HG02884 (cell line): ENCODE data around the gene ABL2.
A peak's percentile ranks its signal among the peaks of the same experiment; 100 is the strongest.
"Not testable (repeated sequence)": the region's sequence is repeated elsewhere in the genome, so short reads cannot be mapped to it uniquely, and the experiment has no call there.

Source experiments
- ATAC-seq: cut with Tn5 transposase; IDR thresholded peaks from one replicate; pipeline ENCODE4 v1.9.1; 2021; ENCODE audit warnings: mild to moderate bottlenecking, moderate library complexity; ENCODE audit not compliant: unreplicated experiment

The ABL2 gene

DNA sequence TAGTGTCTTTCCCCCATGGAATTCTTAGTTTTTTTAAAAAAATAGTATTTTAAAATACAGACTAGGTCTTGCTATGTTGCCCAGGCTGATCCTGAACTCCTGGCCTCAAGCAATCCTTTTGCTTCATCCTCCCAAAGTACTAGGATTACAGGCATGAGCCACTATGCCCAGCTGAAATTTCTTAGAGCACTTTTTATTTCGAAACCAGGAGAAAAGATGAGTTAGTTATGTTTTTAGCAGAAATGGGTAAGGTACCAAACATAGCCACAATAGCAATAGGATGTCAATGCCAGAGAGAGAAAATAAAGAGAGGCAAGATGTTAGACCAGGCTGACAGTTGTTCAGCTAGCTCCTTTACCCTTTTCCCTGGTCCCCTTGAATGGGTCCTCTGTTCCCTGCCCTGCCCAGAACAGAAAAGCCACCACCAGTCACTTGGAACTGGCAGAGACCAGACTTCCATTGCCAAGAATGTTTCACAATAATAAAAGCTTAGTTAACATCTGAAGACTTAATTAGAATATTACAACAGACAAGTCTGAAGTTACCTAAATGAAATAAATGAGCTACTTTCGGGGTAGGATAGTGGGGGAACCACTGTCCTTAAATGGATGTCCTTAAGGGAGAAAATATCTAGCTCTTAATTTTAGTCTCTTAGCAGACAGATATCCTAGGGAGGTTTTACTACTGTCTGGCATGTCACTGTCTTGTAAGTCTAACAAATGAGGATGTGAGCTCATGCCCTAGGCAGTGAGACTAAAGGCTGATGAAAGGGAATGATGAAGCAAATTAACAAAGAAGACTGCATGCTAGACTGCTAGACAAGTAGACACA, 54.3 kb downstream of the ABL2 start:
- ATAC-seq, result no peak

DNA sequence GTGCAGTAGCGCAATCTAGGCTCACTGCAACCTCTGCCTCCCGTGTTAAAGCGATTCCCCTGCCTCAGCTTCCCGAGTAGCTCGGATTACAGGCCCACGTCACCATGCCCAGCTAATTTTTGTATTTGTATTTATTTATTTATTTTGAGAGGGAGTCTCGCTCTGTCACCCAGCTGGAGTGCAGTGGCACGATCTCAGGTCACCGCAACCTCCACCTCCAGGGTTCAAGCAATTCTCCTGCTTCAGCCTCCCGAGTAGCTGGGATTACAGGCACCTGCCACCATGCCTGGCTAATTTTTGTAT, 59.1 kb downstream of the ABL2 start:
- ATAC-seq, result not testable (repeated sequence)

DNA sequence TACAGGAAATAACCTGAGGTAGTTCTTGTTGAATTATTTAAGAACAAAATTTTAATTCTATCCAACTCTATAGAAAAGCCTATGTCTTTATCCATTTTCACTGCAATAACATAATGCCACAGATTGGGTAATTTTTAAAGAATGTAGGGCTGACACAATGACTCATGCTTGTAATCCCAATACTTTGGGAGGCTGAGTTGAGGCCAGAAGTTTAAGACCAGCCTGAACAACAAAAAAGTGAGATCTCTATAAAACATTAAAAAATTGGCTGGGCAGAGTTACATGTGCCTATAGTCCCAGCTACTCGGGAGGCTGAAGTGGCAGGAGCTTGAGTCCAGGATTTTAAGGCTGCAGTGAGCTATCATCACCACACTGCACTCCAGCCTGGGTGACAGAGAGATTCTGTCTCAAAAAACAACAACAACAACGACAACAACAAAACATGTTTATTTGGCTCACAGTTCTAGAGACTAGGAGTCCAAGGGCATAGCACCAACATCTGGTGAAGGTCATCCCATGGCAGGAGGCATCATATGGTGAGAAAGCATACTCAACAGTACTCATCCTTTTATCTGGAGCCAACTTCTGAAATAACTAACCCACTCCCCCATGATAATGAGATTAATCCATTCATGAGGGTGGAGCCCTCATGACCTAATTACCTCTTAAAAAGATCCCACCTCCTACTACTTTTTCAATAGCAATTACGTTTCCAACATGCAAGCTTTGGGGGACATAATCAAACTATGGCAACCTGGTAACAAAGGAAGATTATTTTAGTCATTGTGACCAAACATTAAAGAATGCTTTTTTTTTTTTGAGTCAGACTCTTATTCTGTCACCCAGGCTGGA, 59.6 kb downstream of the ABL2 start:
- no peak for ATAC-seq

DNA sequence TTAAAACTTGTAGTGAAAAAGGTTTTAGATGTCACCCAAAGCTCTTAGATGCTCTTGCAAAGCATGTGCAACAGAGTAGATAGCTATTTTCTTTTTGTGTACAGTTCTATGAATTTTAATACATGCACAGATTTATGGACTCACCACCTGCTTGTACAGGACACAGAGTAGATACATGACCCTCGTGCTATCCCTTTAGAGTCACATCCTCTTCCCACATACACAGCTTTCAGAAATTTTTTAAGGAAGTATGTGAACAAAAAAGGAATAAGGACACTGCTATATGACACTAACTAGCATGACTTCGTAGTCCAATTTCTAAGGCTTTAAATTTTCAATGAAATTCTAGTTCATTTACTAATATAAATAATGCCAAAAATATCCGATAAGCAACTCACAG, 60.9 kb downstream of the ABL2 start:
- ATAC-seq, result no peak

DNA sequence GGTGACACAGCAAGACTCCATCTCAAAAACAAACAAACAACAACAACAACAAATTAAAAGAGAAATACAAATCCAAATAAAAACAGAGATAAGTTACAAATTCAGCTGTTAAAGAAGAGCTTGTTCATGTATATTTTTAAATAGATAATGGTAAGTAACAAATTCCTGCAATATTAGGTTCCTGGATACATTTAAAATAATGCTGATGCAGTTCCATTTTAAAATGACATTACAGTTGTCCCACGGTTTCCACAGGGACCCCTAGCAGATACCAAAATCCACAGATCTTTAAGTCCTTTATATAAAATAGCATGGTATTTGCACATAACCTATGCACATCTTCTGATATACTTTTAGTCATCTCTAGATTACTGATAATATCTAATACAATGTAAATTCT, 61.5 kb downstream of the ABL2 start:
- ATAC-seq, result no peak

DNA sequence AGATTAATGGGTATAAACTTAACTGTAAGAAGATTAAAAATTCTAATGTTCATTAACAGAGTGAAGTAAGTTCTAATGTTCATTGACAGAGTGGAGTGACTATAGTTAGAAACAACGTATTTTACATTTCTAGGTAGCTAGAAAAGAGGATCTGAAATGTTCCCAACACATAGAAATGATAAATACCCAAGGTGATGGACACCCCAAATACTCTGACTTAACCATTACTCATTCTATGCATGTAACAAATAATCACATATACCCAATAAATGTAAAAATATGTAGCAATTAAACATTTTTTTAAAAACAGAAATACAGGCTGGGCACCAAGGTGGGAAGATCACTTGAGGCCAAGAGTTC, 62.1 kb downstream of the ABL2 start:
- ATAC-seq, result no peak

DNA sequence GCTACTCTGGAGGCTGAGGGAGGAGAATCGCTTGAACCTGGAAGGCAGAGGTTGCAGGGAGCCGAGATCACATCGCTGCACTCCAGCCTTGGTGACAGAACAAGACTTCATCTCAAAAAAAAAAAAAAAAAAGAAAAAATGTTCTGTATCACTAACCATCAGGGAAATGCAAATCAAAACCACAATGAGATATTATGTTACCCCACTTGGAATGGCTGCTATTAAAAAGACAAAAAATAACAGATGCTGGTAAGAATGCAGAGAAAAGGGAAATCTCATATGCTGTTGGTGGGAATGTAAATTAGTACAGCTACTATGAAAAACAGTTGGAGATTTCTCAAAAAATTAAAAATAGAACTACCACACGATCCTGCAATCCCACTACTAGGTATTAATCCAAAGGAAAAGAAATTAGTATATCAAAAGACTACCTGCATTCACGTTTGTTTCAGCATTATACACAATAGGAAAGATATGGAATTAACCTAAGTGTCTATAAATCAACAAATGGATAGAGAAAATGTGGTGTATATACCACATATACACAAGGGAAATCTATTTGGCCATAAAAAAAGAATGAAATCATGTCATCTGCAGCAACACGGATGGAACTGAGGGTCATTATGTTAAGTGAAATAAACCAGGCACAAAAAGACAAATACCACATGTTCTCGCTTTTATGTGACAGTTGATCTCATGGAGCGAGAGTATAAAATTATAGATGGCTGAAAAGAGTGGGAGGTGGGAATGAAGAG, 62.6 kb downstream of the ABL2 start:
- no peak for ATAC-seq

DNA sequence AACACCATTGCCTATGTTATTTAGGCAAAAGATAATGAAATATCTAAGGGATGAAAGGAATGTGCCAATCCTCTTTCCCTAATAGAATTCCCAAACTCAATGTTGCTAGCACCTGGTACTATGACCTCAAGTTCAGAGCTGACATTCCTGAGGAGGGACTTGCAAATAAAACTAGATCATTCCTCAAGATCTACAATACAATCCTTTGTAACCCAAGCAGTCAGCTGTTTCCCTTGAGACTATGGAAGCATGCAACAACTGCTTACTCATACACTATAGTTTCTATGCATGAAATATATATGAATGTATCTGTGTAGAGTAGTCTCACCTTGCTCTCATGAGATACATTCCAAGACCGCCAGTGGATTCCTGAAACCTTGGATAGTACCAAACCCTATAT, 65.0 kb downstream of the ABL2 start:
- ATAC-seq, result no peak

DNA sequence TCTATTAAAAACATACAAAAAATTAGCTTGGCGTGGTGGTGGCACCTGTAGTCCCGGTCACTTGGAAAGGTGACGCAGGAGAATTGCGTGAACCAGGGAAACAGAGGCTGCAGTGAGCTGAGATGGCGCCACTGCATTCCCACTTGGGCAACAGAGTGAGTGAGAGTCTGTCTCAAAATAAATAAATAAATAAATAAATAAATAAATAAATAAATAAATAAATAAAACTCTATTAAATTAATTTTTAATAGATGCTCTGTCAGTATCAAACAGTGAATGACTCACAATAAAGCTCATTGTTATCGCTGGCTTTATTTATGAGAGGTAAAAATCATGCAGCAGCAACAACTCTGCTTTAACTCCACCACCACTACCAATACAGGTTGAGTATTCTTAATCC, 72.8 kb downstream of the ABL2 start:
- ATAC-seq, result no peak

DNA sequence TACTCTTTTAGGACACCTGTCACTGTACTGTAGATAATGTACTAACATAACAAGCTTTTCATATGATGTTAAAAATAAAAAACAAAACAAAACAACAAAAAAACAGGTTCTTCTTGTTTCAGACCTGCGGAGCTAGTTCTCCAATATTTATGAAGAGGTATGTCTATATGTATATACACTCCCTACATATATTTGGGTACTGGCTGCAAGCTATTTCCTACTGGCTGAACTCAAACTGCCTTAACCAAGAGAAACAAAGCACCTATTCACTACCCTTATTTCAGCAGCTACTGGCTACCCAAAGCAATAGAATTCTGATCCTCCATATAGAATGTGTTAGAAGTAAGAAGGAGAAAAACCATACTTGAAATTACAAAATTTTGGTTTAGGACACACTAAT, 73.5 kb downstream of the ABL2 start:
- no peak for ATAC-seq

DNA sequence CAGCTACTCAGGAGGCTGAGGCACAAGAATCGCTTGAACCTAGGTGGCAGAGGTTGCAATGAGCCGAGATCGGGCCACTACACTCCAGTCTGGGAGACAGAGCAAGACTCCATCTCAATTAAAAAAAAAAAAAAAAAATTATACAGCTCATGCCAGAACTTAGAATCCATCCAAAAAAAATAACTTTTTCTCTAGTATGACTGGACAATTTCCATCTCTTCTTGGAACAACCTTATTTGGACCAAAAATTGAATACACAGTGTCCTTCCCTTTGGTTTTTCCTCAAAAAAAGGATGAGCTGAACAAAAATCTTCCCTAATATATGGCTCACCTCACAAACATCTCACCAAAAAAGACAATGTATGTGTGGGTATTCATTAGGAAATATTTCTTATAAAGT, 73.9 kb downstream of the ABL2 start:
- no peak for ATAC-seq

DNA sequence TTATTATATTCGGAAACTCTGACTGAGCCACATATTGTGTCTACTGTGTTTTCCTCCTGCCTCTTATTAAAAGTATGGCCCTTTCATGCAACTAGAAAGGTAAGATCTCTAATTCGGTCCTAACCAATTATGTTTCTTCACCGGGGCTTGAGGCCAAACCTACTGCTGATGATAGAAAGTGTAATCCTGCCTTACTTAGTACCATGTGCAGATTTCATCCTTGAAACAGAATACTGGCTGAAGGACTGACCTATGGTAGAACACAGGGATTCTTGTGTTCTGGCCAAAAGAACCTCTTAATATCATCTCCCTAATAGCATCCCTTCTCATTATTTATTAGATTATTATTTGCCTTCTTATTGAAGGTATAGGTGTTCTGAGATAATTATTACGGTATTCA, 75.0 kb downstream of the ABL2 start:
- no peak for ATAC-seq

DNA sequence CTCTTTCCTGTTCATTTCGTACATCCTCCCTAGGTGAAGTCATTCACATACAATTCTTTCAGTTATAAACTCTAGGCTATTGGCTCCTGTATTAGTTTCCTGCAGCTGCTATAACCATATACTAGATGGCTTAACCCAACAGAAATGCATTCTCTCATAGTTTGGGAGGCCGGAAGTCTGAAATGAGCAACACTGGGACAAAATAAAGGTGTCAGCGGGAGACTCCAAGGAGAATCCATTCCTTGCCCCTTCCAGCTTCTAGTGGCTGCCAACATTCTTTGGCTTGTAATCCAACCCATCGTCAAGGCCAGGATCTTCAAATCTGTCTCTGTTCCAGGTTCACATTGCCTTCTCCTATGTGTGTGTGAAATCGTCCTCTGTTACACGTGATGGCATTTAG, 76.3 kb downstream of the ABL2 start:
- no peak for ATAC-seq

DNA sequence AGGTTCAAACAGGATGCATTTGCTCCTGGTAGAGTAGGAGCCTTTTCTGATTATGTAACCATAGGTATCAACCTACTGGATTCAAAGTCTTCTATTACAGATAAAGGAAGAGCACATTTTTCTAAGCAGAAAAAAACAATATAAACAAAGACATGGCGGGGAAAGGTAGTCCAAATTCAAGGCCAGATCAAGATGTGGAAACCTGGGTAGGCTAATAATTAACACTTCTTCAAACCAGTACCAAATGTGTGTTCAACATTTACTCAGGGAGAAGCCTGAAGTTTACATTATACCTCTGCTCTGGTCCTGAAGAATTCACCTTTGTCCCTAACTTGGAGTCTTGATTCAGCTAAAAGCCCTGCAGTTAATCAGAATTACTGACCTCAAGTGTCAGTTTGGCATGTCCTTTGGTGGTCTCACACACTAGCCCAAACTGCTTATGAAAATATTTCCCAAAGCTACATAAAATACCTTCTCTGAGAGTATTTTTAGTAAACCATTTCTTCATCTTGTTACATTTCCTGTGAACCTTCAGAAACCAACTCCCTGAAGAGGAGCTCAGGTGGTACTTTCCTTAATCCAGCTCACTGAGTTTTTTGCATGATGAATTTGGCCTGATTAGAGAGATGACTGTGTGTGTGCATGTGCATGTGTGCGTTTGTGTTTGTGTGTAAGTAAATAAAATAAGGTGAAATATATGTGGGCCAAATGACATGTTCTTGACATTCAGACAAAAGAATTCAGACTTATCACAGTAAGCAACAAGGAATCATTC, 77.4 kb downstream of the ABL2 start:
- ATAC-seq, result no peak

DNA sequence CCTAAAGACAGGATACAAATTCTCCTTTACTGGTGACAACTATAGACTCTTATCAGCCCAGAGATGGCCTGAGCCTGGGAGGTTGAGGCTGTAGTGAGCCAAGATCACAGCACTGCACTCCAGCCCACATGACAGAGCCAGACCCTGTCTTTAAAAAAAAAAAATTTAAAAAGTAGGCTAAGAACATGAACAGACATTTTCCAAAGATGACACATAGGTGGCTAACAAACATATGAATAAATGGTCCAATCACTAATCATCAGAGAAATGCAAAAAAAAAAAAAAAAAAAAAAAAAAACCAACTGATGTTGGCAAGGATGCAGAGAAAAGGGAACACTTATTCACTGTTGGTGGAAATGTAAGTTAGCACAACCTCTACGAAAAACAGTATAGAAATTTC, 82.6 kb downstream of the ABL2 start:
- ATAC-seq, result no peak

DNA sequence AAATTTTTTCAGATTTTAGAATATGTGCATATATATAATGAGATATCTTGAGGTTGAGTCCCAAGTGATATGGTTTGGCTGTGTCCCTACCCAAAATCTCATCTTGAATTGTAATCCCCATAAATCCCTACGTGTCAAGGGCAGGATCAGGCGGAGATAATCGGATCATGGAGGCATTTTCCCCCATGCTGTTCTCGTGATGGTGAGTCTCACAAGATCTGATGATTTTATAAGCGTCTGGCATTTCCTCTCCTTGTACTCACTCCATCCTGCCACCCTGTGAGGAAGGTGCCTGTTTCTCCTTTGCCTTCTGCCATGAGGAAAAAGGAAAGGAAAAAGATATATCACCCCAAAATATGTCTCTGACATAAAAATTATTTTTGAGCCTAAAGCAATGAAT, 83.0 kb downstream of the ABL2 start:
- no peak for ATAC-seq

DNA sequence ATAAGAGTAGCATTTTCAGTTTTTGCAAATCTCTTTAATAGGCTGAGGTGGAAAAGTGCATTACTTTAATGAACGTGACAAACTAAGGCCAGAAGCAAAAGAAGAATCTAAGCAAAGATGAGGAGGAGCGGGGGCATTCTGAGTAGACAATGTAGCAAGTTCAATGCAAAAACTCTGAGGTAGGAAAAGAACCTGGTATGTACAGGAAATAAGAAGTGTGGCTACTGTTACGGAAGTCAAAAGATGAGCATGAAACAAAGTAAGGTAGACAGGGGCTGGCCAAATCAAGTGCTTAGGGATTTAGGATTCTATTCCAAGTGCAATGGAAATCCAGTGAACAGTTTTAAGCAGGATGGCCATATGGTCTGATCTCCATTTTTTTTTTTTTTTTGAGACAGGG, 84.0 kb downstream of the ABL2 start:
- ATAC-seq, result no peak

DNA sequence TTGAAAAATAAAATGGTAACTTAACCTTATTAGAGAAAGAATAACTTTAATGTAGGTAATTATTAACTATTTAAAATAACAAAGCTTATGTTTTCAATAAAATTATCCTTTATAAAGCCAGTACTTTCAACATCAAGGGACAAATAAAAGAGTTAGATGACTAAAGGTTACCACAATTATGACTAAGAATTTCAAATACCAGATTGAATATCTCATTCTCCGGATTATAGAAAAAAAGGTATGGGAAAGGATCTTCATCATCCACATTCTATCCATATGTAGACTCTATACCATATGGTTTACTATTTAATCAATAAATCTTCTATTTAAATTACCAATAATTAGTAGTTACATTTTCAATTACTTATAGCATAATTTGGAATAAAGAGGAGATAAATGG, 84.9 kb downstream of the ABL2 start:
- no peak for ATAC-seq

DNA sequence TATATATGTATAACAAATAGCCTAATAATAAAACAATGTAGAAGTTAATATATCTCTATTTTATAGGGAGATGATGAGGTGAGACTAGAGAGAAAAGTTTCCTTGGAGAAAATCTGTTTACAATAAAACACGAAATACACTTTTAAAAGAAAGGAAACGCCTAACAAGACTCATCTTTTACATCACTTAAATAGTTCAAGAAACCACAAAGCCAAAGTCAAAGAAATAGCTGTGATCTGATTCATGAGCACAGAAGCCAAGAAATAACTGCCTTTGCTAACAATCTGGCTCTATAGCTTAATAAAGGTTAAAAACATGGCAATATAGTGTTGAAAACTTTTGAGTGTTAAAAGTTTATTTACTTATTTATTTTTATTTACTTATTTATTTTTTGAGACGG, 86.2 kb downstream of the ABL2 start:
- ATAC-seq, result no peak

DNA sequence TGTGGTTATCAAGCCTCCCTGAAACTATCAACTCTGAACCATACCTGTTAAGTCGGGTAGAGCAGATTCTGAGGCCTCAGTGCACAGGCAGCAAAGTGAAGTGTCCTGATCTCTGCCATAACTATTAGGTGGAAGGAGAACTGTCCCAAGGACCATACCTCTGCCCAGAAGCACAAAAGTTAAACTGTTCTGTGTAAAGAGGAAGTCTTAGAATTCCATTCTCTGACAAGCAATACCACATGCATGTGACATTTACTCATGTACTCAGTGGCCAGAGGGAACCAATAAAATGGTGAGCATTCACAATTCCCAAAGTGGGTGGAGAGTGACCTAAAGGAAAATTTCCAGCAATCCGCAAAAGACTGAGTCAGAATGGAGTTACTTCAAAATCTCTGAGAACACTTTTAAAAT, 86.6 kb downstream of the ABL2 start:
- ATAC-seq, result no peak

DNA sequence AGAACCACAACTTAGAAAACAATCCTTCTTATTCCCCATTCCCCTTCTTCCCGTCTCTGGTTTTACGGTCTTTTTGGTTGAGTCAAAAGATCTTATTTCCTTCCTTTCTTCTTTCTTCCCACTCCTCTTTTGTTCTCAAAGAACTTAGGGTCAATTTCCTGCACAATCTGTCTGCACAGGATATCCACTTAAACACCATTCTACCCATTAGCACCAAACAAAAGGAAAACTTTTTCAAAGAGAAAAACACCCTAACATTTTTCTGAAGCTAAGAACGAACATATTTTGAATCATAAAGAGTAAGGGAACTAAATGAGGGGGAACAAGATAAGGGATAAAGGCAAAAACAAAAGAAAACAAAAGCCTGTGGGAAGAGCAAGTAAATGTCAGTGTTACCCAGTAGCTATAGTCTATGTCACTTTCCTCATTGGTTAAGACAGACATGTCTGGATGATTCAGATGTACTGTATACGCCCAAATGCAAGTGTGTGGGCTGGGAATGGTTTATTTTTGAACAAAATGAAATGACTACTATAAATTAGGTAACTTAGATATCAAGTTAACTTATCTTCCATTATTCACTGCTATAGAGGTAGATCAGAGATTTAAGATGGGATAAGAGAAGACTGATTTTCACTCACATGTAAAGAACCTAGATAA, 87.8 kb downstream of the ABL2 start:
- peak; percentile 58 for ATAC-seq
